ENCODE results near the gene APOL1. TPM values are rescaled to one million over a fixed set of nuclear protein-coding genes. Genes with fewer than 3 reads are reported as not detected.
"Not testable (repeated sequence)": the region's sequence is repeated elsewhere in the genome, so short reads cannot be mapped to it uniquely, and the experiment has no call there.

The APOL1 gene
- total and polyA plus RNA-seq, 9 donors = 11.4 to 75.9 (median 34.4) TPM

GRCh38 chr22:36206255-36206654, 46.7 kb upstream of the APOL1 start:
- DNase-seq = no peak
- 90 to 94% (median 93%) methylated on average over 1 of the region's 1 CpG for WGBS, 3 donors
- Histone ChIP-seq H3K9me3 (no peaks in the 10 kb centered on the region), H3K27ac (no peak overlapping the region), H3K27me3 (no peaks in the 10 kb centered on the region), H3K4me1 (ENCODE audit: insufficient read depth) (peaks cover 9% of the 10 kb centered on the region), H3K4me3 (no peak overlapping the region), H3K36me3 (no peaks in the 10 kb centered on the region)
- intact Hi-C loops (cut with DNase I) = no loop called here
- TF ChIP-seq CTCF (IDR thresholded peaks at IDR 0.05) = no peak
- TF ChIP-seq POLR2A (IDR thresholded peaks at IDR 0.05) = no peak
- no peak for TF ChIP-seq EP300 (IDR thresholded peaks at IDR 0.05)

- H3K4me1 ChIP-seq (ENCODE audit: insufficient read depth) = peaks cover 1% of the 10 kb centered on the region
- no peaks in the 10 kb centered on the region for H3K27me3 ChIP-seq
- no peaks in the 10 kb centered on the region for H3K36me3 ChIP-seq
- DNase-seq = no peak
- 0 to 5% (median 2%) methylated on average over 1 of the region's 1 CpG for WGBS, 3 donors
- H3K4me3 ChIP-seq = no peak overlapping the region
- intact Hi-C loops (cut with DNase I) = no loop called here
- no peaks in the 10 kb centered on the region for H3K9me3 ChIP-seq
- H3K27ac ChIP-seq = no peak overlapping the region
- no peak for TF ChIP-seq EP300 (IDR thresholded peaks at IDR 0.05)
- no peak for TF ChIP-seq CTCF (IDR thresholded peaks at IDR 0.05)
- no peak for TF ChIP-seq POLR2A (IDR thresholded peaks at IDR 0.05)
Measured at GRCh38 chr22:36208162-36208765, 44.7 kb upstream of the APOL1 start.

GRCh38 chr22:36208914-36209313, 44.0 kb upstream of the APOL1 start:
- peaks cover 1% of the 10 kb centered on the region for H3K4me1 ChIP-seq (ENCODE audit: insufficient read depth)
- no peak overlapping the region for H3K4me3 ChIP-seq
- no peaks in the 10 kb centered on the region for H3K9me3 ChIP-seq
- 91 to 95% (median 91%) methylated on average over 1 of the region's 1 CpG for WGBS, 3 donors
- H3K36me3 ChIP-seq = no peaks in the 10 kb centered on the region
- no peaks in the 10 kb centered on the region for H3K27me3 ChIP-seq
- DNase-seq = no peak
- intact Hi-C loops (cut with DNase I) = no loop called here
- TF ChIP-seq POLR2A (IDR thresholded peaks at IDR 0.05) = no peak
- no peak for TF ChIP-seq EP300 (IDR thresholded peaks at IDR 0.05)
- TF ChIP-seq CTCF (IDR thresholded peaks at IDR 0.05) = no peak
- H3K27ac ChIP-seq = no peak overlapping the region

GRCh38 chr22:36209488-36209908, 43.4 kb upstream of the APOL1 start:
- intact Hi-C loops (cut with DNase I); H3K36me3 ChIP-seq; H3K4me3 ChIP-seq; H3K4me1 ChIP-seq (ENCODE audit: insufficient read depth); H3K9me3 ChIP-seq; H3K27ac ChIP-seq; H3K27me3 ChIP-seq; DNase-seq: not testable (repeated sequence)
- 78 to 90% (median 83%) methylated on average over 5 of the region's 5 CpGs for WGBS, 3 donors

GRCh38 chr22:36210224-36210623, 42.7 kb upstream of the APOL1 start:
- TF ChIP-seq CTCF (IDR thresholded peaks at IDR 0.05) = no peak
- TF ChIP-seq POLR2A (IDR thresholded peaks at IDR 0.05) = no peak
- TF ChIP-seq EP300 (IDR thresholded peaks at IDR 0.05) = no peak
- Histone ChIP-seq H3K4me3 (no peak overlapping the region), H3K4me1 (ENCODE audit: insufficient read depth) (peaks cover 1% of the 10 kb centered on the region), H3K36me3 (no peaks in the 10 kb centered on the region), H3K27ac (no peak overlapping the region), H3K9me3 (no peaks in the 10 kb centered on the region), H3K27me3 (no peaks in the 10 kb centered on the region)
- DNase-seq = no peak
- intact Hi-C loops (cut with DNase I) = no loop called here
- WGBS, 3 donors = 64 to 78% (median 68%) methylated on average over 3 of the region's 3 CpGs
